Endothelial cell of umbilical vein (primary cell): ENCODE results near the gene ALDH4A1.

Experiments used
- EZH2 ChIP-seq: IDR thresholded peaks from 2 replicates; pipeline ENCODE4 v1.6.1; 2012; ENCODE audit warnings: borderline replicate concordance, low read depth, mild to moderate bottlenecking, moderate library complexity, low read length, inconsistent platforms; ENCODE audit not compliant: severe bottlenecking
- FOS ChIP-seq: IDR thresholded peaks from 2 replicates; pipeline ENCODE4 v1.6.1; 2011; ENCODE audit warnings: mild to moderate bottlenecking, low read length, moderate library complexity, borderline replicate concordance; ENCODE audit not compliant: insufficient read depth

GRCh38 chr1:18913065-18913835, 10.9 kb upstream of the ALDH4A1 start:
- TF ChIP-seq EZH2 (no peak), FOS (no peak)
